HG03442 (cell line): ENCODE data around the gene PRODH2.
"Not testable (repeated sequence)": the region's sequence is repeated elsewhere in the genome, so short reads cannot be mapped to it uniquely, and the experiment has no call there.

Experiments
- ATAC-seq: cut with Tn5 transposase; IDR thresholded peaks from one replicate; pipeline ENCODE4 v1.9.1; 2021; ENCODE audit warnings: mild to moderate bottlenecking, moderate library complexity; ENCODE audit not compliant: unreplicated experiment

PRODH2 gene

DNA sequence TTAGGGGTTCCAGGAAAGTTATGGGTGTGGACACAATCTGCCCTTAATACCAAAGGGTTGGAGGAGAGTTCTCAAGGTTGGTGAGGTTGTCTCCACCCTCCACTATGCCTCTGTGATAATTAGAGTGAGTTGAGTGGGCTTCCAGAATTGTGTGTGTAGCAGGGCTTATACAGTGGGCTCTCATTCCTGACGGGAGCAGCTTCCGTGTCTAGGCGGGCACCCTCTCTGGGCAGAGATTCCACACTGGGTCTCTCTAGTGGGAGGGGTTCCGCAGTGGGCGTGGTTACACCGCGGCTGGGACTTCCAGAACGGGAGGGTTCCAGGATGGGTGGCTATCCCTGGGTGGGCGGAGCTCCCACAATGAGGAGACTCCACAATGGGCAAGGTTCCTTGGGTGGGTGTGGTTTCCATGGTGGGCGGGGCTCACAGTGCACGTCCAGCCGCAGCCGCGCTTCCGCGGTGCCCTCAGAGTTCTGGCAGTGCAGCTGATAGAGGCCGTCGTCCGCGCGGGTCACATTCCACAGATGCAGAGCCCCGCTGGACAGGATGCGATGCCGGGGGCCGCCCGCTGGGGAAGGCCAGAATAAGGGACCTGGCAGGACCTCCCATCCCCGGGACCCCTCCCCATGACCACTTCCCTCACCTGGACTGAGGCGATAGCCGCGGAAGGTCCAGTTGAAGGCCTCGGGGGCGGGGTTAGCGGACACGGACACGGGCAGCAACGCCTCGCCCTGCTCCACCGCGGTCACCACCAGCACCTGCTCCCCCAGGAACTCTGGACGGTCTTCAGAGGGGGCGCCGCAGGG, 31.2 kb upstream of the PRODH2 start:
- ATAC-seq = no peak

DNA sequence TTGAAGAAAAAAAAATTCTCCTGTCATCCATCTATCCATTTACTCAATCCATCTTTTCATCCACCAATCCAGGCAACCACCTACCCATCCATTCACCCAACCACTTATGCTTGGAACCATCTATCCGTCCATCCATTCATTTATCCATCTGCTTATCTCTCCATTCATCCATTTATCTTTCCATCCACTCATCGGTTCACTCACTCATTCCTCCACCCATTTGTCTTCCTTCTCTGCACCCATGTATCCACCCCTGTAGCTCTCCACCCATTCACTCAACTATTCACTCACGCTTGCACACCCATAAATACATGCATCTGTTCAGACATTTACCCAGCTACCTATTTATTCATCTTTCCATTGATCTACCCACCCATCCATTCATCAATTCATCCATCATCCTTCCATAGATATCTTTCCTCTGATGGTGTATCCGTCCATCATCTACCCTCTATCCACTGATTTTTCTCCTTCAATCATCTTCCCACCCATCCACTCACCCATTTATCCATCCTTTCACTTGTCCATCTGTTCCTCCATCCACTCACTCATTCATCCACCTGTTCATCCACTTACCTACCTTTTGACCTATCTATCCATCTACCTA, 30.1 kb upstream of the PRODH2 start:
- ATAC-seq = no peak

DNA sequence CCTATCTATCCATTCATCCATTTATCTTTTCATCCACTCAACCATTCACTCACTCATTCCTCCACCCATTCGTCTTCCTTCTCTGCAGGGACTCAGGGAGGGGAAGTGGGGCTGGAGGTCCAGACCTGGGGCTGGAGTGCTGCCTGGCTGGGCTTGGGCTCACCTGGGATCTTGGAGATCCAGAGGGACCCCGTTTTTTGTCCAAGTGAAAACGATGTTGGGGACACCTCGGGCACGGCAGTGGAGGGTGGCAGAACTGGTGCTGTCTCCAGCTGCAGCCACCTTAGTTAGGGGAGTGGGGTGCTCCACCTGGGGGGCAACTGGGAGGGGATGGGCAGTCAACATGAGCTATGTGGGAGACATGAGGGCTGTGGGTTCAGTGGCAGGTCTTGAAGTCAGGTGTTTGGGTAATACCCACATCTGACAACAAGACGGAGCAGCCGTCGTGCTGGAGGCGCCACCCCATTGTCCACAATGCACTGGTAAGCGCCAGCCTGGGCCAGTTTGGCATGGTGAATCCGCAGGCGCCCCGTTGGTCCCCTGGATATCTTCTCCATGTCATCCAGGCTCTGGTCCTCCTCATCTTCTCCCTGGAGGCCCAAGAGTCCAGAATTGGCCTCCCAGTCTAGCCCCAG, 29.4 kb upstream of the PRODH2 start:
- no peak for ATAC-seq

DNA sequence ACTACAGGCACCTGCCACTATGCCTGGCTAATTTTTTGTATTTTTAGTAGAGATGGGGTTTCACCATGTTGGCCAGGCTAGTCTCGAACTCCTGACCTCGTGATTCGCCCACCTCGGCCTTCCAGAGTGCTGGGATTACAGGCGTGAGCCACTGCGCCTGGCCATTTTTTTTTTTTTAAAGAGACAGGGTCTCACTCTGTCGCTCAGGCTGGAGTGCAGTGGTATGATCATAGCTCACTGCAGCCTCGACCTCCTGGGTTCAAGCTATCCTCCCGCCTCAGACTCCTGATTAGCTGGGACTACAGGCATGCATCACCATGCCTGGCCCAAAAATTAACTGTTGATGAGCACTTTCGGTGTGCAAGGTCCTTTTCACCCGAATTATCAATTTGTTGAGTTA, 23.5 kb upstream of the PRODH2 start:
- not testable (repeated sequence) for ATAC-seq

DNA sequence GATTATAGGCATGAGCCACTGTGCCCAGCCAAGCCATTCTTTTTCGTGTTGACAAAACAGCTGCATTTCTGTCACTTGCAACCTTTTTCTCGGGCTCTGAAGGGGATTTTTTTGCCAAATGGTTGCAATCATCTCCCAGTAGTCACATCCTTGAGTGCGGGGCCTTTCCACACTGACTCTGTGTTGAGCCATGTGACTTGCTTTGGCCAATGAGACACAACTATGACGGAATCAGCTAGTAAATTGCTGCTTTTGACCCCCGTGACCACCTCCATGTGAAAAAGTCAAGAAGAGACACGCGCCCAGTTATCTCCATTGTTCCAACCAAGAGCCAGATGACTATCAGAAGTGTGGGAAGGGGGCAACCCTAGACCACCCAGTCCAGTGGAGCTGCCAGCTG, 21.3 kb upstream of the PRODH2 start:
- no peak for ATAC-seq

DNA sequence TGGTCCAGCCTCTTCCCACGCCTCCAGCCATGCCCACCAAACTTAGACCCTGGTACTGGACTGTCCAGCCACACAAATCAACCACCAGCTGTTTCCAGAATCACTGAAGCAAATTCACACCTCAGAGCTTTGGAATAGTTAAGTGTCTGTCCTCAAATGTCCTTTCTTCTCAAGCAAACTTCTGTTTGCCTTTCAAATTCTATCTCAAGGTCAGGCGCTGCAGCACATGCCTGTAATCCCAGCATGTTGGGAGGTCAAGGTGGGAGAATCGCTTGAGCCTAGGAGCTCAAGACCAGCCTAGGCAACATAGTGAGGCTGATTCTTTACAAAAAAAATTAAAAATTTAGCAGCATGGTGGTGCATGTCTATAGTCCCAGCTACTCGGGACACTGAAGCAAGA, 19.4 kb upstream of the PRODH2 start:
- ATAC-seq = no peak

DNA sequence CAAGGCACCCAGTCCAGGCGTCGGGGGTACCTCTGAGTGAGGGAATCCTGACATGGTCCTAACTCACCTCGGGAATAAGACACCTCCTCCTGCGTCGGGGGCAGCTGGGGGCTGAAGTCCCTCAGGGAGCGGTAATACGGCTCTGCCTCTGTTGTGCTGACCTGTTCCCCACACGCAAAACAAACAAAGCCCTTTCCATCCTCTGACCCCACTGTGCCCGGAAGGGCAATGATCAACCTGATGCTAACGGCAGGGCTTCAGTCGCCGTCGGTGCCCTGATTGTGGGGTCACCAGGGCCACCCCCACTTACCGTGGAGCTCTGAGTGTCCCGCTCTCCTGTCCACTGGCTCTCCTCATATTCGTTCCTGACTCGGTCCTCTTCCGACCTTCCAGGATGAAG, 18.3 kb upstream of the PRODH2 start:
- ATAC-seq = no peak

DNA sequence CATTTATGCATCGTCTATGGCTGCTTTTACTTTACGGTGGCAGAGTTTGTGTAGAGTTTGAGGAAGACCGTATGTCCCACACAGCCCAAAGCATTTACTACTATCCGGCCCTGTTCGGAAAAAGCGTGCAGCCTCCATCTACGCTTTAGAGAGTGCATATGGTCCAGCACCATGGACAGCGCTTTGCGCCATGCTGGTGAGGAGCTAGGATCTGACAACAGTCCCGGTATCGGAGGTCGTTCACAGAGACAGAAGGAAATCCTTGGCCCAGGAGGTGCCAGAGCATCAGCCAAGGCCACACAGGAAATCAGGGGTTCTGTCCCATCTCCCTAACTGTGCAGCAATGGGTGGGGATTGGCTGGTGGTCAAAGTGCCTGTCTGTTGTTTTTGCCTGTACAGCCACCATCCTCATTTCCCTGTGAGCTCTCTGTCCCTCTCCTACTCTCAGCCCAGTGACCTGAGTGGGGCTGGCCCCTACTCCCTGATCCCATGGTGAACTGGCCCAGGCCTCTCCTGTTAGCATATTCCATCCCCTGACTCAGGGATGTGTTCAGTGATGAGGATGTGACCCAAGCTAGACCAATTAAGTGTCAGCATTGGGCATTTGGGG, 16.2 kb upstream of the PRODH2 start:
- no peak for ATAC-seq

DNA sequence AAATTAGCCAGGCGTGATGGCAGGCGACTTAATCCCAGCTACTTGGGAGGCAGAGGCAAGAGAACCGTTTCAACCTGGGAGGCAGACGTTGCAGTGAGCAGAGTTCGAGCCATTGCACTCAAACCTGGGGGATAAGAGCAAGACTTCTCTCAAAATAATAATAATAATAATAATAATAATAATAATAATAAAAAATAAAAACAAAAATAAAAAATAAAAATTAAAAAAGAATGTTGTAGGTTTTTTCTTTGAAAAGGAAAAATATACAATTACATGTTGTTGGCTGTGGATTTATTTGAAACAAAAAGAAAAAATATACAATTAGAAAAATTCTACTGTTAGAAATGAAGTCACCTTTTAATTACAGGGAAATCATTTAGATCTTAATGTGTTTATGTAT, 11.5 kb upstream of the PRODH2 start:
- ATAC-seq = no peak

DNA sequence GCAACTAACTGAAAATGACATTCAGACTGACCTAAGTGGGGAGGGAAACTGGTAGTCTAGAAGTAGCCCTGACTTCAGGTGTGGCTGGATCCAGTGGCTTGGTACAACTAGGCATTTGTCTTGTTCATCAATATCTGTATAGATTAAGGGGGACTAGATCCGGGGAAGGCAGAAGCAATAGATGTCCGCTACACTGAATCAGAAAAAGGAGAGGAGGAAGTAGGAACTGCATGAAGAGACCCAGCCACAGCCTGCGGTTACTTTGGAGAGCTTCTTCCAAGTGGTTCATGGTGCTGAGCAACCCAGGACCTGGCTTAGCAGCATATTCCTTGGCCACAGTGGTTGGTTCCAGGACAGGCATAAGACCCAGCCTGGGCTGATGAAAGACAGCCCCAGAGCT, 9.9 kb upstream of the PRODH2 start:
- no peak for ATAC-seq

DNA sequence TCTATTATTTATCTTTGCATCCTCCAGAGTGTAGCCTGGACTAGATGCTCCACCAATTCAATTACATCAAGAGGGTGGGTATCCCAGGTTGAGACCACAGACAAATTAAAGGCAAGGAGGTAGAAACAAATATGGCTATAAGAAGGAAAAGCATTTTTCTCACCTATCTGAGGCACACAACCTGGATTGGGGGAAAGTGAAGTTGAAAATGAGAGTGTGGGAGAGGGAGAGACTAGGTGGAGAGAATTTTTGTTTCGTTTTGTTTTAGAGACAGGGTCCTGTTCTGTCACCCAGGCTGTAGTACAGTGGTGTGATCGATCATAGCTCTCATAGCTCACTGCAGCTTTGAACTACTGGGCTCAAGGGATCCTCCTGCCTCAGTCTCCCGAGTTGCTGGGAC, 5.8 kb upstream of the PRODH2 start:
- no peak for ATAC-seq

DNA sequence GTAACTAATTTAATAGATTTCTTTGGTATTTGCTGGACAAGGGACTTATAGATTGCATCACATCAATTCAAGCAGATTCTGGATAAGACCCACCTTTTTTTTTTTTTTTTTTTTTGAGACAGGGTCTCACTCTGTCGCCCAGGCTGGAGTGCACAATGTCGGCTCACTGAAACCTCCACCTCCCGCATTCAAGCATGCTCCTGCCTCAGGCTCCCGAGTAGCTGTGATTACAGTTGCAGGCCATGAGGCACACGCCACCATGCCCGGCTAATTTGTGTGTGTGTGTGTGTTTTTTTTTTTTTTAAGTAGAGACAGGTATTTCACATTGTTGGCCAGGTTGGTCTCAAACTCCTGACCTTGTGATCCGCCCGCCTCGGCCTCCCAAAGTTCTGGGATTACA, 4.2 kb upstream of the PRODH2 start:
- no peak for ATAC-seq

DNA sequence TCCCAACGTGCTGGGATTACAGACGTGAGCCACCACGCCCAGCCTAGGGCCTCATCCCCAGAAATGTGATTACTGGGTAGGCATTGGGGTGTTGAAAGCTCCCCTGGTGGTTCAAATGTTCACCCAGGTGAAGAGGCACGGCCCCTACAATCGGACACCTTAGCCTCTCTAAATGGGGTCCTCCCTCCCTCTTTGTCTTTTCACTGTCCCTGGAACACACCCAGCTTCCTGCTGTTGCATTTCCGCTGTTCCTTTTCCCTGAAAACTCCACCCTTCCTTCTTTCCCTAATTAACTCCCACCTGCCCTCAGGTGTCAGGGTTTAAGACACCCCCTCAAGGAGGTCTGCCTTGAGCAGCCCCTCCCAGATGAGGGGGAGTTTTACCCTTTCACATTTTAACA, 3.6 kb upstream of the PRODH2 start:
- no peak for ATAC-seq

DNA sequence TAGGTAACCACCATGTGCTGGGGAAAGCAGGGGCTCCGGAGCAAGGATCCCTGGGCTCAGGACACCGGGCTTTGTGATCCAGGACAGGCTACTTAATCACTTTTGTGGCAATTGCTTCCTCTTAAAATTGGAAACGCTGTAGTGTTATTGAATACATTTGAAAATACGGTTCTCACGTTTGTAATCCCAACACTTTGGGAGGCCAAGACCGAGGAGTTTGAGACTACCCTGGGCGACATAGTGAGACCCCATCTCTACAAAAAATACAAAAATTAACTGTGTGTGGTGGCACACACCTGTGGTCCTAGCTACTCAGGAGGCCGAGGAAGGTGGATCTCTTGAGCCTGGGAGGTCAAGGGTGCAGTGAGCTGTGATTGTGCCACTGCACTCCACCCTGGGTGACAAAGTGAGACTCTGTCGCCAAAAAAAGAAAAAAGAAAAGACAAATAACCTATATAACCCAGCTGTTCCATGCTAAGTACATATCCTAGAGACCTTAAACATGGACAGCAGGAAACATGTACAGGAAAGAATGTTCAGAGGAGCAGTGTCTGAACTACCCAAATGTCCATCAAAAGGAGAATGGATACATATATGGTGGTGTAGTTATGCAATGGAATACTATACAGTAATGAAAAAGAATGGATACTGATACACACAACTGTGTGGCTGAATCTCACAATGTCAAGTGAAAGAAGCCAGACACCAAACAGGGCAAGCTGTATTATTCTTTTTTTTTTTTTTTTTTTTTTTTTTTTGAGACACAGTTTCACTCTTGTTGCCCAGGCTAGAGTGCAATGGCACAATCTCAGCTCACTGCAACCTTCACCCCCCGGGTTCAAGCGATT, 622 bp upstream of the PRODH2 start:
- ATAC-seq = no peak

DNA sequence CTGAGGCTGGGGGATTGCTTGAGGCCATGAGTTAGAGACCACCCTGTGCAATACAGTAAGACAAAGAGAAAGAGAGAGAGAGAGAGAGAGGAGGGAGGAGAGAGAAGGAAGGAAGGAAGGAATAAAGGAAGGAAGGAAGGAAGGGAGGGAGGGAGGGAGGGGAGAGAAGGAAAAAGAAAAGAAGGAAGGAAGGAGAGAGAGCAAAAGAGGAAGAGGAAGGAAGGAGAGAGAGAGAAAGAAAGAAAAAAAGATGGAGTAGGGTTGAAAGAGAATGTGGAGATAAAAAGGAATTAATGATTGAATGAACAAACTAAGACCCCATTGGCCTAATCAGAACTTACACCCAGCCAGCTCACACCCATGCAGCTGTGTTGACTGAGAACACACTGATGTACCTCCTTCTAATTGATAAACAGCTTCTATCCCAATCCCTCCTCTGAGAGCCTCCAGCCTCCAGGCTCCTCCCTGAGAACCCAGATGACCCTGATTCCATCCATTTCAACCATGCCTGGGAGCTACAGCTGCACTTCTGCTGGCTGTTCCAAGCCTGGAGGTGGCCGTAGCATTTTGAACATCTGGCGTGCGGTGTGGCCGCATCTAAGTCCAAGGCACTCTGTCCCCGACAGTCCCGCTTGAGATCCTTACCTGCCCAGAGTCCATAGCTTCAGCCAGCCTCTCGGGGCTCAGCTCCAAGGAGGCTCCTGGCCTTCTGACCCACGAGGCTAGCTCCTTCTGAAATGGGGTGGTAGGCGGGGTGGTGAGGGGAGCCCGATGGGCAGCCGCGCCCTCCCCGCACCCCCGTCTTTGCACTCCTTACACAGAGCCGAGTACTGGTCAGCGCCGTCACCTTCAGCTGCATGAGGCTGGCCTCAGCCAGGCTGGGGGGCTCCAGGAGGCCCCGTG, 1.1 kb downstream of the PRODH2 start:
- no peak for ATAC-seq

DNA sequence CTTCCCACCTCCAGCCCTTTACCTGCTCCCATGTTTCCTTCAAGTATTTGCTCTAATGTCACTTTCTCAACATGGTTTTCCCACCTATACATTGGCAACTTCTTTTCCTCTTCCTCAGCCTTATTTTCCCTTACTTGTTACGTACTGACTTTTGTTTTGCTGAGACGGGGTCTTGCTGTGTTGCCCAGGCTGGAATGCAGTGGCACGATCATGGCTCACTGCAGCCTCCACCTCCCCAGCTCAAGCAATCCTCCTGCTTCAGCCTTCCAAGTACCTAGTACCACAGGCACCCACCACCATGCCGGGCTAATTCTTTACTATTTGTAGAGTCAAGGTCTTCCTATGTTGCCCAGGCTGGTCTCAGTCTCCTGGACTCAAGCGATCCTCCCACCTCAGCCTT, 5.0 kb downstream of the PRODH2 start:
- no peak for ATAC-seq

DNA sequence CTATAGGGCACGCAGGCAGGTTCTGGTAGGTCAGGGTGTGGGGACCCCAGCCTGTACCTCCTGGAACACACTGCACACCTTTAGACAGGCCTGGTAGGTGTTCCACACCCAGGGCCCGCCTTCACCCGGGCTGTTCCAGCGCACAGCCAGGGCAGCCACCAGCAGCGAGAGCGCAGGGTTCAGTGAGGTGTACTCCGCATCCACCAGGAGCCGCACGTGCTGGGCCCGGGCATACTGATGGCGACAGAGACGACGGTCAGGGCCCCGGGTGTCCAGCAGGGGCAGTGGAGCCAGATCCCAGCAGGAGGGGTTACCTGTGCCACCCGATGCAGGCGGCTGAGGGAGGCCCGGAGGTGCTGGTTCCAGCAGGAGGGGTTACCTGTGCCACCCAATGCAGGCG, 6.0 kb downstream of the PRODH2 start:
- no peak for ATAC-seq

DNA sequence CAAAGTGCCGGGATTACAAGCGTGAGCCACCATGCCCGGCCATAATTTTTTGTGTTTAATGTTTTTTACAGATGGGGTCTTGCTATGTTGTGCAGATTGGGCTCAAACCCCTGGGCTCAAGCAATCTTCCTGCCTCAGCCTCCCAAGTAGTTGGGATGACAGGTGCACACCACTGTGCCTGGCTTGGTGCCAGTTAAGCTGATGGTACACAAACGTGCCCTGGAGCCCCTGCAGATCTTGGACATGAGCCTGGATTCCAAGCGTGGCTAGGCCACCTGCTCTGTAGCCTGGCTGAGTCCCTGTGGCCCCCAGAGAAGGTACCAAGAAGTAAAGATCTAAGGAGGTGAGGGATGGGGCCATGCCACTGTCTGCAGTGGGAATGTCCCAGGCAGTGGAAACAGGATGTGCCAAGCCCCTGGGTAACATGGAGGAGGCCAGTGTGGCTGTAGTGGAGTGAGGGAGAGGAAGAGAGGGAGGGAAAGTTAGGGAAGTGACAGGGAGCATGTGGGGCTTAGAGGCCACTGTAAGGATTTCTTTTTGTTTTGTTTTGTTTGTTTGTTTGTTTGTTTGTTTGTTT, 7.0 kb downstream of the PRODH2 start:
- no peak for ATAC-seq

DNA sequence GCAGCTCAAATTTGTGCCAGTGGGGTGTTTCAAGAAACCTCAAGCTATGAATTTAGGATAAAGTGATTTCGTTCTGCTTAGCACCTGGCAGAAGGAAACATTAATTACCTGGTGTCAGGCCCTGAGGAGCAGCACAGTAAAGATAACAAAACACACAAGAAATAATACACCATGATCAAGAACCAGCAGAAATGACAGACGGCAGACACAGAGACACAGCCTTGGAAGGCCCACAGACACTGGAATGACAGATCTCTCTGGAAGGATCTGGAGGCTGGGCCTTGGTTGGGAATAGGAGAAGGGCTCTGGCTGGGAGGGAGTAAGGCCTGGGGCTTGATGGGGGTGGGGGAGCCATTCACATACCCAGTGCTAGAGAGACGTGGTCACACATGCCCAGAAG, 10.8 kb downstream of the PRODH2 start:
- ATAC-seq = no peak

DNA sequence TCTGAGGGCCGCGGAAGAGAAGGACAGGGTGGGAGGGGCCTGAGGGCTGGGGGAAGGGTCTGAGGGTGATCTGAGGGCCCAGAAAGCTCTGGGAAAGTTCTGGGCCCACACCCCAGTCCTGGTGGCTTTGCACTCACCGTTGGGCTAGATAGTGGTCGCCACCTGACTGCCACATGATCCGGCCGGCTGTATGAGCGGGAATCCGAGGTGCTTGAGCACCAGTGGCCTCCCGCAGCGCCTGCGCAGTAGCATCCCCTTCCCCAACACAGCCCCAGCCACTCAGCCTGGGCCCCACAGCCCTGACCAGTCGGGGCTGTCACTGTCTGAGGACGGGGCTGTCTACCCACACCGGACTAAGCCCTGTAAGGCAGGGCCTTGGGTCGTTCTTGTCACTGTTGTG, 15.0 kb downstream of the PRODH2 start:
- ATAC-seq = no peak
